Heart right ventricle (tissue), 16 donors: ENCODE results near the gene SLC38A3. TPM values are rescaled to one million over a fixed set of nuclear protein-coding genes. Genes with fewer than 3 reads are reported as not detected.

Source experiments
- ATAC-seq, 8 donors: fragments of 200-7000 bp; cut with Tn5 transposase; one replicate each; pipeline ENCODE4 v1.9.1; 2020; ENCODE audit warnings: mild to moderate bottlenecking in 8 of 8, moderate library complexity in 8 of 8, moderate number of reproducible peaks in 1 of 8
- DNase-seq, 2 donors: peaks; one replicate each; pipeline ENCODE4 v3.0.0-alpha.2; 2020
- H3K27ac ChIP-seq, 10 donors: fragments of 200-600 bp; sonication (generic) in 2 of 10; one replicate each; pipeline versions ENCODE4 v1.5.0 to v1.8.0; 2020 to 2022; ENCODE audit warnings: mild to moderate bottlenecking in 3 of 10
- H3K27me3 ChIP-seq, 7 donors: fragments of 200-600 bp; one replicate each; pipeline ENCODE4 v1.8.0; 2021 to 2022; ENCODE audit warnings: mild to moderate bottlenecking in 2 of 7
- H3K36me3 ChIP-seq, 9 donors: fragments of 200-600 bp; sonication (generic) in 1 of 9; one replicate each; pipeline versions ENCODE4 v1.5.0 to v1.8.0; 2020 to 2022; ENCODE audit warnings: mild to moderate bottlenecking in 2 of 9
- H3K4me1 ChIP-seq, 9 donors: fragments of 200-600 bp; sonication (generic) in 1 of 9; one replicate each; pipeline versions ENCODE4 v1.5.0 to v1.8.0; 2020 to 2022; ENCODE audit warnings: mild to moderate bottlenecking in 4 of 9
- H3K4me3 ChIP-seq, 10 donors: fragments of 200-600 bp; sonication (generic) in 2 of 10; one replicate each; pipeline versions ENCODE4 v1.5.0 to v1.8.0; 2020 to 2022; ENCODE audit warnings: mild to moderate bottlenecking in 7 of 10, moderate library complexity in 2 of 10
- H3K9me3 ChIP-seq, 11 donors: fragments of 200-600 bp in 10 of 11; sonication (generic) in 2 of 11; one replicate each; pipeline versions ENCODE4 v1.5.0 to v1.8.0; 2013 to 2022; ENCODE audit warnings: mild to moderate bottlenecking in 2 of 11, control low read depth in 1 of 11, moderate library complexity in 1 of 11
- CTCF ChIP-seq, 9 donors: fragments of 200-600 bp; sonication (generic) in 2 of 9; IDR thresholded peaks; one replicate each; pipeline versions ENCODE4 v1.5.0 to v1.8.0; 2021 to 2022; ENCODE audit warnings: antibody characterized with exemption in 9 of 9, mild to moderate bottlenecking in 5 of 9, moderate library complexity in 1 of 9
- WGBS, 2 donors: extraction: QIAGEN DNeasy Blood & Tissue Kit; methylation state at CpG; one replicate each; pipeline ENCODE4 v1.1.7; 2013; ENCODE audit warnings: inconsistent platforms in 1 of 2; 5-methylcytosine and 5-hydroxymethylcytosine counted together
- intact Hi-C, 10 donors: fragments of 100-400 bp; cut with DNase I; formaldehyde crosslinking; loops; one replicate each; pipeline versions ENCODE4 v1.11.1 to v1.14.2; 2022
- polyA plus RNA-seq, 2 donors: library from polyadenylated mRNA; stranded (reverse); fragments of 200-250 nt; gene quantifications; one replicate each; pipeline ENCODE4 v1.2.3, GENCODE V29; 2013
- total RNA-seq, 10 donors: library from RNA; stranded (reverse); fragmentation: NEBNext Ultra II Directional in 3 of 10; extraction: Animal tissue kit (Norgen Biotek cat#: 25700) in 3 of 10; gene quantifications; one replicate each; pipeline versions ENCODE4 v1.2.1 to v1.2.4, GENCODE V29; 2021 to 2023
- donor health status: Arrhythmogenic right ventricular cardiomyopathy.
- donor health status: ischemic (EF 13 %, LVEDD 7.1; RV severe dilation, severe dysfunction).
- donor health status: healthy with polysubstance abuse.
- donor health status: DM: no; HTN: yes; CAD: no.
- donor health status: DM: no; HTN: no; CAD: no.
- donor health status: ischemic (EF 25% LVEDD 6.9; RV normal size, moderate dysfunction).
- donor health status: ischemic (EF 25% LVEDD 5.7; RV mildly dilated, moderate dysfunction).
- donor health status: healthy.
- donor health status: DM: yes; HTN: yes; CAD: no.
- donor health status: Ischemic cardiomyopathy.
- donor health status: ischemic (EF 35%, LVEDD 5.7; RV mildly dilated, moderate dysfunction).
- donor health status: nonischemic (EF 11% LVEDD 7.7; RV severe dilation, severe dysfunction).
- donor health status: DM: yes; HTN: yes; CAD: no.
- donor health status: PGD.
- donor health status: ischemic (EF 29% LVEDD 5.4; RV normal size, mild dysfunction).
- donor health status: nonischemic (EF 23%, LVEDD 6.1; RV moderate dilation, normal function).

SLC38A3 gene
- total and polyA plus RNA-seq, 12 donors: 1.4 to 16.4 (median 11.2) TPM

- intact Hi-C loops: no loop called here
- Histone ChIP-seq H3K4me1 (peaks cover 0 to 29% (median 19%) of the 10 kb centered on the region in 9 donors), H3K27me3 (peaks cover 0 to 72% (median 56%) of the 10 kb centered on the region in 7 donors), H3K4me3 (no peak overlapping the region), H3K27ac (no peak overlapping the region), H3K36me3 (no peaks in the 10 kb centered on the region), H3K9me3 (no peaks in the 10 kb centered on the region)
- no peak for ATAC-seq
- TF ChIP-seq CTCF (IDR thresholded peaks at IDR 0.05): no peak
- no peak for DNase-seq
- 87 to 91% methylated on average over 16 of the region's 16 CpGs for WGBS, 2 donors
These were observed 2.5 kb upstream of the SLC38A3 start for GRCh38 chr3:50202353-50203112.

- WGBS, 2 donors: 68 to 75% methylated on average over 9 of the region's 9 CpGs
- ATAC-seq: no peak
- Histone ChIP-seq H3K9me3 (no peaks in the 10 kb centered on the region), H3K4me3 (no peak overlapping the region), H3K36me3 (no peaks in the 10 kb centered on the region), H3K27me3 (peaks cover 0 to 70% (median 51%) of the 10 kb centered on the region in 7 donors), H3K4me1 (peaks cover 0 to 29% (median 19%) of the 10 kb centered on the region in 9 donors), H3K27ac (no peak overlapping the region)
- DNase-seq: no peak
- TF ChIP-seq CTCF (IDR thresholded peaks at IDR 0.05): no peak
- intact Hi-C loops: no loop called here
These were observed 1.8 kb upstream of the SLC38A3 start for GRCh38 chr3:50203113-50203808.

- ATAC-seq: no peak
- peaks cover 0 to 61% (median 45%) of the 10 kb centered on the region in 7 donors for H3K27me3 ChIP-seq
- H3K4me1 ChIP-seq: peaks cover 0 to 29% (median 19%) of the 10 kb centered on the region in 9 donors
- peak overlapping the region in 5 of 10 donors; percentile 40 to 66 (median 59) for H3K4me3 ChIP-seq
- DNase-seq: no peak
- no peaks in the 10 kb centered on the region for H3K36me3 ChIP-seq
- peak overlapping the region in 4 of 10 donors; percentile 77 to 85 (median 84) for H3K27ac ChIP-seq
- WGBS, 2 donors: 75 to 79% methylated on average over 12 of the region's 12 CpGs
- H3K9me3 ChIP-seq: no peaks in the 10 kb centered on the region
- intact Hi-C loops: no loop called here
- TF ChIP-seq CTCF (IDR thresholded peaks at IDR 0.05): no peak
These were observed 965 bp upstream of the SLC38A3 start for GRCh38 chr3:50203809-50204803.
